Measurements from ENCODE around the gene DBX1.
"Not testable (repeated sequence)": the region's sequence is repeated elsewhere in the genome, so short reads cannot be mapped to it uniquely, and the experiment has no call there.

Gene DBX1

DNA sequence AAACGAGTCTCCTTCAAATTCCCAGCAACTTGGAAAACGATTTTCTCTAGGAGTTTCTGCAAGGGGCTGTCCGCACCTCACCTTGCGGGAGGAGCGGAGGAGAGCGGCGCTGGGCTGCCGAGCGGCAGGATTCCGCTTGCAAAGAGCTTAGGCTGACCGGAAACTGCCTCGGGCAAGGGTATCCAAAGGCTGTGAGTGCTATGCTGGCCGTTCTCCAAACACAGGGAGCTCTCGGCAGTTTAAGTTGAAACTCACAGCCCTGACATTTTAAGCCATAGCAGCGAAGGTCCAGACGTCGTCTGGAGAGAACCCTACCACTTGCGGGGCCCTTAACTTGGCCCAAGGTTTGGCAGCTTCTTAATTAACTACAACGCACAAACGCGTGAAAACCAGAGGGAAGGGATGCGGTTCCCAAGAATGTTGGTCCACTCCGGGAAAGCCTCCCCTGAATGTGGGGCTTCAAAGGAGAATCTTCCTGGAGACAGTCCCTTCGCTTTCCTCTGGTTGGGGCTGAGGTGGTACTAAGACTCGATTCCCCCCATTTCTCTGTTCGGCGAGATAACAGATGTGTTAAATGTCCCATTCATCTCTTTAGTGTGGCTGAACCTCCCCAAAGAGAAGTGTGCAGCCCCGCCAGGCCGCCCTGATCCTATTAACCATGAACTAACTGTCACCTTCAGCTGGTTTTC lies 1.1 kb upstream of the DBX1 start:
- no peak for DNase-seq

DNA sequence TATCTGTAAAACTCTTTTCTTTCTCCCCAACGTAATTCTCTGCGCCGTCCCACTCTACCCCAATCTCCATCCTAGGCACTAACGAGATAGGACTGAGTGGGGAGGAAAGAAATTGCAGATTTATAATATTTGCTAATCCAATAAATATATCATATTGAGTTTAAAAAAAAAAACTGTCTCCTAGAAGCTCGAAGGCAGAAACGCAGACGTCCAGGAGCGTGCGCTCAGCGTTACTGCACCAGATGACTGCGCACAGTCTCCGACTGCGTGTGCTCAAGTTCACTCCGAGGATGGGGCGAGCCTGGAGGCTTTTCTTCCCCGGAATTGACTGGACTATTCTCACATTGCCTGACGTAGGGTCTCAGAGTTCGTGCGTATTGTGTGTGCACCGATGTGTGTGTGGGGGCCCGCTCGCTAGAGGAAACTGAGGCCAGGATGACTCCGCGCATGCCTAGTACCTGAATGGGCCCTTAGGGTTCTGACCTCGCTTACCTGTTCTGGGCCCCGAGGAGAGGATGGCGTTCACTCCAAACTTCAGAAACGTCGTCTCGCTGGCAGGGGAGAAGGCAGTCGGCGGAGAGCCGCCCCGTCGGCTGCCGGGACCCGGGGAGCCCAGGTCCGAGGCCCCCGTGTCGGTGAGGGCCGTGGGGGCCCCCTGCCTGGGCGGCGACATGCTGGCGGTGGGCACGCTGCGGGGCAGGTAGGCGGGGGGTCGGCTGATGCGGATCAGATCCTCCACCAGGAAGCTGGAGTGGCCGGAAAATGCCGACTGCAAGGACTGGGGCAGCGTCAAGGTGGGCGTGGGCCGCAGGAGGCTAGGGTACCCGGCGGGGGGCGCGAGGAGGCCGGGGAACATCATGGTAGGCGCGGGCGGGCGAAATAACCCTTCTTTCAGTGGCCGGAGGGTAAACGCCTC lies 551 bp downstream of the DBX1 start:
- DNase-seq = no peak

DNA sequence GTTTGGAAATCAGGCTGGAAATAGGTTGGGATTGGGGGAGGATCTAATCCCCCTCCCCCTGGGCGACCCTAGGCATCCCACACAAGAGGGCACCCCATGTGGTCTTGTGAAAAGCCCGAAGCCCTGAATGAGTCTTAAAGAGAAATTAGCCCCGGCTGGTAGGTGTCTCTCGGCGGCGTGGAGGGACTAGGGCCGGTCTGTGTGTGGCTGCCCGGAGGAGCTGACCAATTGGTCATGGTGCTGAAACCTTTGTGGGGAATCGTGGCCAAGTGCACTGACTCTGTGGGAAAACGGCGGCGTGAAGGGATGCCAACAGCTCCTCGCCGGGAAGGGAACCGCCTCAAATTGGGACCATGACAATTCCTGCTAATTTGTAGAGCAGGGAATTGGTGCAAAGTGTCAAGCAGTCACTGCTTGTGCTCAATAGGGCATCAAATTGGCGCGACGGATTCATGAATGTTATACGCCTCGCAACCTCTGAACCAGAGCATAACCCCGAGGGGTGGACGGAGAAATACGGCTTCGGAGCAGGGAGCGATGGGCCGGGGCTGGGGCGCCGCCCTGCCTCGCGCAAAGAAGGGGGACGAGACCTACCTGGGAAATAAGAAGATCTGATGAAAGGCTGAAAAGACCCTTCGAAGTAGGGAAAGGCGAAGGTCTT lies 1.5 kb downstream of the DBX1 start:
- DNase-seq = no peak

DNA sequence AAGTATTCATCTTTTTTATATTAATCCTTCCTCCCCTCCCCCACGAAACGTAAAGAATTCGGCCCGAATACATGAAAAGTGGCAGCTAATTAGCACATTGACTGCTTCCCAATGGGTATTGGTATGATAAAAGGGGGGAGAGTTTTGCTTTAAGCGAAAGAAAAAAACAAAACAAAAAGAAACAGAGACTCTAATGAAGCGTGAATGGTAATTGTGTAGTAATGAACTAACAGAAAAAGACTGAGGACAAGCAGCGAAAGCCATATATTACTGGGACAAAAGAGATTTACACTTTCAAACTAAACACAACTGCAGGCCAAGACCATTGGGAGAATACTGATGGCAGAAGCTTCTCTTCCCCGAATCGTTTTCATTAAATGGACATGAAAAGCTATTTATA lies 2.5 kb downstream of the DBX1 start:
- DNase-seq = no peak

DNA sequence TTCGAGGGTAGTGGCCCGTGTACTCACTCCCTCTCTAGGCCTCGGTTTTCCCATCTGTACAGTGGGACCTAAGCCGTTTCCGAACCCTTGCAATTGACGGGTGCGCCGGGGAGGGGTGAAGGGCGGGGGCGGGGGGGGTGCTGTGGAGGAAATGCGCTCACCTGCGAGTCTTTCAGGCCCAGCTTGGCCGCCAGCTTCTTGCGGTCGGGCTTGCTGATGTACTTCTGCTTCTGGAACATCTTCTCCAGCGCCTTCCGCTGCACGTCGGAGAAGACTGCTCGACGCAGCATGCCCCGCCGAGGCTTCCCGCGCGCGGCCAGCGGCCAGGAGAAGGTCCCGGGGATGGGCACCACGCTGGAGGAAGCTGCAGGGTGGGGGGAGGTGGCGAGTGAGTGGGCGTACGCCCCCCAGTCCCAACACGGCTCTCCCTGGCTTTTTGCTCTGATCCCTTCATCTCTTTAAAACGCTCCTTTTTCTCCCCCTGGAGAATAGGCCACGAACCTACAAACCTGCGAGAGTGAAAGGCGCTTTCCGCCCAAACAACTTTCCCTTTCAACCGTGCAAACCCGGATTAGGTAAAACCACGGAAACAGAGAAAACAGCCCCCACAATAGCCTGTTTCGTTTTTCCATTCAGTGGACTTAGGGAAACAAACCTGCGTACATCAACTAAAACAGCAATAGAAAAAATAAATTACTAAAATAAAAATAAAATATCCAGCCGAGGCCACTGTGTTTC lies 3.2 kb downstream of the DBX1 start:
- DNase-seq = no peak

DNA sequence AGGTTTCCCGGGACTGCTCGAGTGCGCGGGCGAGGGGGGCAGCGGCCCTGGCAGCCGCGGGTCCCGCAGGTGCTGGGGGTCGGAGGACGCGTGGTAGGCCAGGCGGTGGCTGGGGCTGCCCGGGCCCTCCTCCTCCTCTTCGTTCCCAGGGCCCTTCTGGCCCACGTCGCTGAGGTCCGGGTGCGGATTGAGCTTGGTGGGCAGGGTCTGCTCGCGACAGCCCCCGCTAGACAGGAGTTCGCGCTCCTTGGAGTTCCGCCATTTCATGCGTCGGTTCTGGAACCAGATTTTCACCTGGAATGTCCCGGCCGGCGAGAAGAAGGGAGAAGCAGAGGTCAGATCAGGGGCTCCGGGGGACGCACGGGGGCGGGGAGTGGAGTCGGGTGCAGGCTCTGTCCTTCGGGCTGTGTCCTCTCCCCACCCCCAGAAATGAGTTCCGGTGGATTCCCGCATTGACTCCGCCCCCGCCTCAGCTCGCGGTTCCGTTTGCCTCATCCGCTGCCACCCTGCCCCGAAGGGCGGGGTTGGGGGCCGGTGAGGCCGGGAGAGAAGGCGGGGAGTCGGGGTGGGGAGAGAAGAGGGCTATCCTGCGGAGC lies 3.9 kb downstream of the DBX1 start:
- DNase-seq = peak; percentile 55

DNA sequence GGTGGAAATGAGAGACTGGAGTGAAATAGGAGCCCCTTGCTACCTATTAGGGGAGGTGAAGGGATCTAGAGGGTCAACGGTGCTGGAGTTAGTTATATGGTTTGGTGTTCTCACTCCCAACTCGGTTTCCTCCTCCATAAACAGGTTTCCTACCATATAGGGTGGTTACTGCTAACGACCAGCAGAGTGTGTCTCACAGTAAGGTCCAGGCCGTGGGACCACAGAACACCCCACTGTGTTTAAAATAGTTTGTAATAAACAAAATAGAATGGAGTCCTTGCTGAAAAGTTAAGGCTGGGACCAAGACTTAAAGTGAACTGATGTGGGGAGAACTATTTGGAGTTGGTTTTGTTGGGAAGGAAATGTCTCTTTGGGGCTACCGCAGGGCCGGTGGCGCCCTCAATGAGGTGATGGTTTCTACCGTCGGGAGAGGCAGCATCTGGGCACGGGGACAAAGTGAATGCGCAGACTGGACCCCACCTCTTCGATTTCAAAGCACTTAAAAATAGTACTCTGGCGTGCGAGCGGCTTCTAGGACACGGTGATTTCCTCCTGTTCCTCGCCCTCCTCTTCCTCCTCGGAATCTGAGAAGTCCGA lies 4.5 kb downstream of the DBX1 start:
- DNase-seq = no peak

DNA sequence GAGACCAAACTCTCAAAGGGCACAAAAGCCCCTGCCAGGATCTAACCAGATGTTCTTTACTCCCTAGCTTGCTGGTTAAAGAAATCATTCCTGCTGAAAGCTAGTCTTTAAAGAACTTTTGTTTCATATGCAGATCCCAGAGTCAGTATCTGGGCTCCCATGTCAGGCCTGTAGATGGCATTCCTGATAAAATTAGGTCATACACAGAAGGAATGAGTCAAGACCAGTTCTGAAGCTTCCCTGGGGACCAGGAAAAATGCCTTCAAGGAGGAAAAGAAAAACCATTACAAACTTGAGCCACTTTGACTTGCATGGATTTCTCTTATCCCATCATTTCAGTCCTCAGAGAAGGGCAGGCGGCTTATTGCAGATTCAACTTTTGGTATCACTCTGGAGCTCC lies 5.9 kb downstream of the DBX1 start:
- no peak for DNase-seq

DNA sequence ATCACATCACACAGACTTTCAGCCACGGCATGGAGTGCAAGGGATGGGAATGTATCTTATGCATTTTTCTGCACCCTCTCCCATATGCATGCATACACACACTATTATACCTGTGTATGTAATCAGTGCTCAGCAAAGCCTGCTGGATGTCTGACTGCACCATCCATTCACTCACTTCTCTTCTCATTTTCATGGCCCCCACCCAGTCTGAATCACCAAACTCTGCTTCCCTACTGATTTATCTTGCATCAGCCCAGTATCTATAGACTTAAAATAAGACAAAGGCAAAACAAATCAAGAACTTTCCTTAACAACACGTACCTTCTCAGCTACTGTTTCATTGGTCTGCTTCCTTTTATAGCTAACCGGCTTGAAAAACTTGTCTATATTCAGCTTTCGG lies 21.6 kb downstream of the DBX1 start:
- no peak for DNase-seq

DNA sequence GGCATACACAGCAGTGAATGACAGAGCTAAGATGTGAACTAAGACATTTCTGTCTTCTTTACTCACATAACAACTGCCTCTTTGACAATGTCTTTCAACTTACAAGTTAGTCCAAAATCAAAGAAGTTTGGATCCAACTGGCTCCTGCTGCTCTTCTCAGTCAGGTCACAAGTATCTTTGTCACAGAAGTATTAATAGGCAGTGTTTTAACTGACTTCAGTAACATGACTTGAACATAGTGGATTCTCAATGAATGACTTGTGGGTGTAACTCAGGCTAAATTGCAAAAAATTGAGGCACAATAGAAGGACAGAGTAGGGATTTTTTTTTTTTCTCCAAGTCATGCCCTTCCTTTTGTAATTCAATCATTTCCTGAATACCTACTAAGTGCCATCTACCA lies 22.6 kb downstream of the DBX1 start:
- DNase-seq = no peak

DNA sequence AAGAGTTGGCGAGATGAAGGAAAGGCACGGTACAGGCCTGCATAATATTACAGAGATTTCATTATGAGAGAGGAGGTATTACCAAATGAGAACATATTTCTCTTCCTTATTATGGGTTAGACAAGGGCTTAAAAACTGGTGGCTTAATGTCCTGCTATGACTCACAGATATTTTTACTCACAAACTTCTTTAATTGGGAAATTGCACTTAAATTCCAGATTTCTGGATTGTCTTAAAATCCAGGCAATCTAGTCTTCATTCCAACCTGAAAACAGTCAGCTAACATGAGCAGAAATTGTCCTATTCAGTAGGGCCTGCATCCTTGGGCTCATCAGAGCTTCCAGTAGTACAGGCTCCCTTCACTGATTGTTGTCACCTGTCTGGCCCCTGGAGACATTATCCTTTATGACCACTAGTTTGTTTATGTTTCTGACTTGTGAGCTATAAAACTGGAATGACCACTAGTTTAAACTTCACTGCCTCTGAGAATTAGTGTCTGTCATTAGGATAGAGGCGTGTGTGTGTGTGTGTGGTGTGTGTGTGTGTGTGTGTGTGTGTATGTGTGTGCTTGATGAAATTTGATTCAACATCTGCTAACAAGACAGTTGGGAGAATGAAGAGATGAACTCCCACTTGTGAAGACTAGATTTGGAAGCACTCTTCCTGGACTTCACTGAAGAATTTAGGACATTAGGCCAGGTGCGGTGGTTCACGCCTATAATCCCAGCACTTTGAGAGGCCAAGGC lies 25.1 kb downstream of the DBX1 start:
- DNase-seq = no peak

DNA sequence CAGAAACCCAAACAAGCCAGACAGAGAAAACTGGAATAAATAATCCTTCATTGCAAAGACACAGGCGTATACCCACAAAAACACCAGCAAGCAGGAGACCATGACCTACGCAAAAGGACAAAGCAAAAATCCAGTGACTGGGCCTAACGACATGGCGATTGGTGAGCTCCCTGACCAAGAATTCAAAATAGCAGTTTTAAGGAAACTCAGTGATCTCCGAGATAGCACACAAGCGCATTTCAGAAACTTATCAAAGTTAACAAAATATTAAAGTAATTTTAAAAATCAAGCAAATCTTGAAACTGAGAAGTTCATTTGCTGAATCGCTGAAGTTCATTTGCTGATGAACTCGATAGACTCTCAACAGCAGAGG lies 27.6 kb downstream of the DBX1 start:
- DNase-seq = no peak

DNA sequence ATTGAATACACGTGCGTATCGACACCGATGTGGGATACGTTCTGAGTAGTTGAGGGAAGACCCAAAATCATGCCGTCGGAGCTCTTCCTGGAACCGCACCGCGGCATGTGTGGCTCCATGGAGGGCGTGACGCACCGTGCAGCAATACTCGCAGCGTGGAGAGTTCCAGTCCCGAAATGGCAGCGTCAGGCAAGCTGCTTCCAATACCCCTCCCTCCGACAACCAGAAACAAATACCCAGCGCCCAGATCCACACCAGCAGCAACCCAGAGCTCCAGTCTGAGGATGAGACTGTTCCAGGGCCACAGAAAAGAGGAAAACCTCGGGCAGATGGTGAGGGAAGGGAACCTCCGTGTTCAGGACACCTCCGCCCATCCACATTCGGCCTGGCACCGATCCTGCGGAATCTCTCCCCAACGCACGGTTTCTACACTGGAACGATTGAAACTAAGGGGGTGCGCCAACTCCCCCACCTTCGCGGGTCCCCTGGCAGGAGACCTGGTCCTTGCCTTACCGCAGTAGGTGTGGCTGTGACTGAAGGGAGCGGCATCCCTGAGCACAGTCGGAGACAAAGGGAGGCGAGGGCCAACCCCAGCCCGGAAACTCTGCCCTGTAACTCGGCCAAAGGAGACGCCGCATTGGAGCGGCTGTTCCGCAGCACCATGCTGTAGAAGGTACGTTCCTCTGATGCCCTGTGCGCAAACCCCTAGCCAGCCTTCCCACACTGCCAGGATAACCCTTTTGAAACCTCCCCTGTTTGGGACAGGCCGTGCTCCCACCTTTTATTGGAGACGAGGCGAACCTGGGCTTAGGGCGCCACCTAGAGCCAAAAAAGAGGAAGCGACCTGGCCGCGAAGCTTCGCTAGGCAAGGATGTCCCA lies 28.2 kb downstream of the DBX1 start:
- peak; percentile 45 for DNase-seq

DNA sequence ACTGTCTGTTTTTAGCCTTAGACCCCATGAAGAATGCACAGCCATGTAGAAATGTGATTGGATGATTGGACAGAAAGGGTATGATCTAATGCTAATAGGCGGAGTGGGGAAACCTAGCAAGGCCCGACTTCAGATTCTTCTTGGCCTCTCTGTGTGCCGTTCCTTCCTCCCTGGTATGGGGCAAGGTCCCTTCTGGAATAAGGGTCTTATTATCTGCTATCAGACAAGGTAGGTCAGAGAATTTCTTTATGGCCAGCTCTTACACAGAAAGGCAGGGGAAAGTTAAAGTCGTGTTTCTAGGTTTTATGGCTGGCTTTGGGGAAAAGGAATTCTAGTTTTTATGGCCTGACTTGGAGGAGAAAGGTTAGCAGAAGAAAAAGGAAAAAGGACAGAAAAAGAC lies 30.6 kb downstream of the DBX1 start:
- DNase-seq = no peak

DNA sequence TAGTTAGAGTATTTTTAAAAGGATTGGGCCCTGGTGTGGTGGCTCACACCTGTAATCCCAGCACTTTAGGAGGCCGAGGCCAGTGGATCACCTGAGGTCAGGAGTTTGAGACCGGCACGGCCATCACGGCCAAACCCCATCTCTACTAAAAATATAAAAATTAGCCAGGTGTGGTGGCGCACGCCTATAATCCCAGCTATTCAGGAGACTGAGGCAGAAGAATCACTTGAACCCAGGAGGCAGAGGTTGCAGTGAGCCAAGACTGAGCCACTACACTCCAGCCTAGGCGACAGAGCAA lies 31.8 kb downstream of the DBX1 start:
- DNase-seq = not testable (repeated sequence)

DNA sequence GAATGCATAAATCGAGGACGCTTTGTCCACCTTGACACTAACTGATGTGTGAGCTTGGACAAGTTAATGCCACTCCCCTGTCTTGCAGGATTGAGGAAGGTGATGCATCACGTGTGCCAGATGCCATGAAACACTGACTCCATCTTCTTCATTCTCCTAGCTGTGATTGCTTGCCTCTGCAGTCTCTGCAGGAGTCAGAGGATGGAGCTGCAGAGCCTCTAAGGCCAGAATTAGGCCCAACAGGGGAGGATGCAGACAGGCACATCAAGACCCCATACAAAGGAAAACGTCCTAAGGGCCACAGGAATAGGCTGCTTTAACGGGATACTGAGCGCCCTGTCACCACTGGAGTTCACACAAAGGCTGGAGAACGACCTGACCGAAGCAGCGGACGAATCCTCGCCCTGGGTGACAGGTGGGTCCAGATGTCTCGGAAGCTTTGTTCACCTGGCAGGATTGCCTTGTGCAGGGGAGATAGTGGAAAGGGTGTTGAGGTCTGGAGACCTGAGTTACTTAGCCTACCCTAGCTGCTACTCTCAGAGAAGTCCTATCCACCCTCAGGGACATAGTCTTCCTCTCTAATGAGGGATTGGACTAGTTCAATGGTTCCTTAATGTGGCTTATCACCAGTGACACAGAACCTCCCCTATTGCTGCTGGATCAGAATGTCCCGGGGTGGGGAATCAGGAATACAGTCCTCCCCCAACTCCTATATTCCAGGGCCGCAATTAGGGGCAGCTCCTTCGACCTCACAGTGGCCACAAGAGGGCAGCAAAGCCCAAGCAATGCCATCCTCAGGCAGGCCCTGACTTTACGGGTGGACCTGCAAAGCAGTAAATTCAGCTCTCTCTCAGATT lies 32.4 kb downstream of the DBX1 start:
- DNase-seq = peak; percentile 78

DNA sequence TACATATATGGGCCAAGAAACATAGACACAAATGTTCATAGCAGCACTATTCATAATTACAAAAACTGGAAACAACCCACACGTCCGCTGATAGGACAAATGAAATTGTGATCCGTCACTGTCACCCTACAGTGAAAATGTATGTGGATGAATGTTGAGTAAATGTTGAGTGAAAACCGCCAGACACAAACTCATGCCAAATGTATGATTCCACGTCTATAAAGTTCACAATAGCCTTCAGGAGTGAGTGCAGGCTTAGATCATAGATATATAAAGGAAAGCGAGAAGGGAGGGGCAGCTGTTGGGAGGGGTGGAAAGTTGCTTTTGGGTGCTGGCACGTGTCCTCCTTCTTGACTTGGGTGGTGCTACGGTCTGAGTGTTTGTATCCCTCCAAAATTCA lies 33.6 kb downstream of the DBX1 start:
- DNase-seq = no peak

DNA sequence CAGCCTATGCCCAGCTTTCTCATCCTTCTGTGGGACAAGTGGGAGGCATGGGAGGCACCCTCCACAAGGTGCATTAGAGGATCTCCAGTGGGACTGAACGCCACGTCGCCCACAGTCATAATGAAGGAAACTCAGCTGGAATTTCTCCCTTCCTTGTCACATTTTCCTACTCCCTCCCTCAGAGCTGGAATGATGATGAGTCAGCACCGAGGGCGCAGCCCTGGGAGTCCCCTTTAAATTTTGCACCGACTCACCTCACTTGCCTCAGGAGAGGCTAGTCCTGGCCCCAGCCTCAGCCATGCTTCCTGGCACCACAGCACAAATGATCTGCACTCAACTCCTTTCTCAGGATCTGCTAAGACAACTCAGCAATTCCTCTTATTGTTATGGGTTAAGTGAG lies 34.3 kb downstream of the DBX1 start:
- no peak for DNase-seq

DNA sequence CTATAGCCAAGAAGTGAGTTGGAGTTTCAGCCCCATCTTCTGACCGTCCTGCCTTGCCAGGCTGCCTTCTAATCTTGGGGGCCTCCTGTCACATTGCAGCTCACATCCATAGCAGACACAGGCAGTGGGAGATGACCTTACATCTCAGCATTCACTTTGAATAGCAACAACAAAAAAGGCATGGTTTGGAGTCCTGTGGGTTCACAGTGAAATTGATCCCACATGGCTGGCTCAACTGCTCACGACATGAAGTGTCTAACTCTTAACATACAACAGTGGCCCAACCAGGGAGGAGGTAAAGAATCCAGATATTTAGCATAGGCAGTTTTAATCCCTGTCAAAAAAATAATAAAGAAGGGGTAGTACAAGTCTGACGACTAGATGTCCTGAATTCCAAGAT lies 38.1 kb downstream of the DBX1 start:
- DNase-seq = no peak
